Chondrocyte (in vitro differentiated cells): ENCODE data around the gene PLSCR1. TPM values are rescaled to one million over a fixed set of nuclear protein-coding genes. Genes with fewer than 3 reads are reported as not detected.

Experiments used
- total RNA-seq: library from RNA; stranded (reverse); gene quantifications from 3 replicates; pipeline ENCODE4 v1.2.1, GENCODE V29; 2021

Gene PLSCR1
- total RNA-seq, 1 donor from 2014 or later, result 21.5 TPM

Other genes with a start within 250 kb of the PLSCR1 start
- not detected in 3 replicates for gene PLSCR2, start 75.0 kb downstream of the PLSCR1 start, total RNA-seq
- not detected in 3 replicates for gene PLSCR5, start 60.7 kb upstream of the PLSCR1 start, total RNA-seq